Trophoblast cell (in vitro differentiated cells and primary cell): ENCODE data around the gene ADAMTSL3.

ENCODE experiments used
- DNase-seq, 2 donors: peaks; one replicate each; pipeline ENCODE4 v3.0.0-alpha.2; 2016
- H2AFZ ChIP-seq: 2 replicates; pipeline ENCODE4 v1.6.1; 2013; ENCODE audit warnings: low read length, moderate library complexity, mild to moderate bottlenecking; ENCODE audit not compliant: insufficient read depth, poor library complexity
- H2AK5ac ChIP-seq: 2 replicates; pipeline ENCODE4 v1.6.1; 2013; ENCODE audit warnings: mild to moderate bottlenecking, low read length
- H2BK120ac ChIP-seq: 2 replicates; pipeline ENCODE4 v1.6.1; 2013; ENCODE audit warnings: low read length, mild to moderate bottlenecking, moderate library complexity; ENCODE audit not compliant: insufficient read depth, poor library complexity
- H2BK12ac ChIP-seq: 2 replicates; pipeline ENCODE4 v1.6.1; 2013; ENCODE audit warnings: mild to moderate bottlenecking, low read length, moderate library complexity
- H2BK5ac ChIP-seq: 2 replicates; pipeline ENCODE4 v1.6.1; 2013; ENCODE audit warnings: low read length, low read depth, moderate library complexity, mild to moderate bottlenecking; ENCODE audit not compliant: poor library complexity
- H3K14ac ChIP-seq: 2 replicates; pipeline ENCODE4 v1.6.1; 2013; ENCODE audit warnings: mild to moderate bottlenecking, low read length
- H3K18ac ChIP-seq: 2 replicates; pipeline ENCODE4 v1.6.1; 2013; ENCODE audit warnings: mild to moderate bottlenecking, low read length
- H3K23ac ChIP-seq: 2 replicates; pipeline ENCODE4 v1.6.1; 2013; ENCODE audit warnings: low read length
- H3K27ac ChIP-seq: 2 replicates; pipeline ENCODE4 v1.5.1; 2013; ENCODE audit warnings: low read depth, mild to moderate bottlenecking, inconsistent platforms, low read length, moderate library complexity
- H3K27me3 ChIP-seq: 2 replicates; pipeline ENCODE4 v1.6.1; 2013; ENCODE audit warnings: inconsistent platforms, mild to moderate bottlenecking, low read length, moderate library complexity; ENCODE audit not compliant: insufficient read depth
- H3K36me3 ChIP-seq, 2 experiments: 1 replicate in 1 of 2; 2 replicates in 1 of 2; pipeline ENCODE4 v1.6.1; 2013; ENCODE audit warnings: low read length in 2 of 2, mild to moderate bottlenecking in 2 of 2, moderate library complexity in 1 of 2; ENCODE audit not compliant: insufficient read depth in 2 of 2, control insufficient read depth in 1 of 2
- H3K4ac ChIP-seq: 2 replicates; pipeline ENCODE4 v1.6.1; 2013; ENCODE audit warnings: low read depth, mild to moderate bottlenecking, low read length, moderate library complexity
- H3K4me1 ChIP-seq, 2 experiments: 1 replicate in 1 of 2; 2 replicates in 1 of 2; pipeline ENCODE4 v1.6.1; 2013; ENCODE audit warnings: low read length in 2 of 2, mild to moderate bottlenecking in 2 of 2, moderate library complexity in 1 of 2; ENCODE audit not compliant: insufficient read depth in 2 of 2, control insufficient read depth in 1 of 2
- H3K4me2 ChIP-seq: 2 replicates; pipeline ENCODE4 v1.6.1; 2013; ENCODE audit warnings: inconsistent platforms, mild to moderate bottlenecking, low read length, moderate library complexity
- H3K4me3 ChIP-seq: 2 replicates; pipeline ENCODE4 v1.5.1; 2013; ENCODE audit warnings: mild to moderate bottlenecking, low read depth, low read length, inconsistent platforms
- H3K79me1 ChIP-seq: one replicate; pipeline ENCODE4 v1.6.1; 2013; ENCODE audit warnings: low read length
- H3K79me2 ChIP-seq: 2 replicates; pipeline ENCODE4 v1.6.1; 2013; ENCODE audit warnings: low read length, mild to moderate bottlenecking; ENCODE audit not compliant: control insufficient read depth, insufficient read depth, poor library complexity
- H3K9ac ChIP-seq: 2 replicates; pipeline ENCODE4 v1.6.1; 2013; ENCODE audit warnings: mild to moderate bottlenecking, low read length
- H3K9me3 ChIP-seq: 2 replicates; pipeline ENCODE4 v1.6.1; 2013; ENCODE audit warnings: low read depth, mild to moderate bottlenecking, control low read depth, inconsistent platforms, low read length; ENCODE audit not compliant: insufficient read depth
- H4K12ac ChIP-seq: 2 replicates; pipeline ENCODE4 v1.6.1; 2013; ENCODE audit warnings: low read depth, mild to moderate bottlenecking, low read length, moderate library complexity
- H4K8ac ChIP-seq: 2 replicates; pipeline ENCODE4 v1.6.1; 2013; ENCODE audit warnings: low read depth, mild to moderate bottlenecking, low read length, moderate library complexity
- H4K91ac ChIP-seq: one replicate; pipeline ENCODE4 v1.6.1; 2013; ENCODE audit warnings: low read depth, mild to moderate bottlenecking, low read length, moderate library complexity
- WGBS: extraction: QIAGEN DNeasy Blood & Tissue Kit; methylation state at CpG from one replicate; pipeline ENCODE4 v1.1.7; 2013; ENCODE audit warnings: missing lambda C conversion rate; ENCODE audit not compliant: insufficient read length, insufficient coverage; ENCODE audit errors: extremely low coverage; 5-methylcytosine and 5-hydroxymethylcytosine counted together

ADAMTSL3 gene

GRCh38 chr15:83890587-83890986, 236.7 kb downstream of the ADAMTSL3 start:
- H3K9me3 ChIP-seq: no peaks in the 10 kb centered on the region
- no CpG with 5 or more reads among the region's 1 CpG for WGBS

GRCh38 chr15:83892498-83892897, 238.6 kb downstream of the ADAMTSL3 start:
- Histone ChIP-seq H2AK5ac (no peak overlapping the region), H3K79me2 (no peaks in the 10 kb centered on the region), H2BK5ac (no peak overlapping the region), H4K12ac (no peak overlapping the region), H3K36me3 (no peaks in the 10 kb centered on the region), H3K4me3 (no peak overlapping the region), H2BK120ac (no peak overlapping the region), H3K79me1 (no peaks in the 10 kb centered on the region), H3K23ac (no peak overlapping the region), H3K4me2 (no peak overlapping the region), H3K27me3 (no peaks in the 10 kb centered on the region), H3K14ac (no peak overlapping the region), H3K27ac (no peak overlapping the region), H3K9me3 (no peaks in the 10 kb centered on the region), H3K18ac (no peak overlapping the region), H3K4ac (no peak overlapping the region), H2AFZ (no peak overlapping the region), H4K8ac (no peak overlapping the region), H2BK12ac (no peak overlapping the region), H3K4me1 (no peaks in the 10 kb centered on the region), H4K91ac (no peak overlapping the region), H3K9ac (no peak overlapping the region)
- no CpG with 5 or more reads among the region's 4 CpGs for WGBS
- DNase-seq: no peak

More at GRCh38 chr15:83890587-83890986, 236.7 kb downstream of the ADAMTSL3 start:
- Histone ChIP-seq H3K79me1 (no peaks in the 10 kb centered on the region), H3K4me3 (no peak overlapping the region), H3K27ac (no peak overlapping the region), H3K4me2 (no peak overlapping the region), H3K14ac (no peak overlapping the region), H3K27me3 (no peaks in the 10 kb centered on the region), H2BK5ac (no peak overlapping the region), H2AK5ac (no peak overlapping the region), H2BK12ac (no peak overlapping the region), H4K91ac (no peak overlapping the region), H3K4me1 (no peaks in the 10 kb centered on the region), H4K8ac (no peak overlapping the region), H2AFZ (no peak overlapping the region), H3K18ac (no peak overlapping the region), H3K23ac (no peak overlapping the region), H4K12ac (no peak overlapping the region), H2BK120ac (no peak overlapping the region), H3K79me2 (no peaks in the 10 kb centered on the region), H3K36me3 (no peaks in the 10 kb centered on the region), H3K9ac (no peak overlapping the region), H3K4ac (no peak overlapping the region)
- no peak for DNase-seq

- no peak overlapping the region for H2AFZ ChIP-seq
- no peak overlapping the region for H2BK120ac ChIP-seq
- H3K79me1 ChIP-seq: no peaks in the 10 kb centered on the region
- no peak overlapping the region for H3K4ac ChIP-seq
- no peak overlapping the region for H4K12ac ChIP-seq
- H3K79me2 ChIP-seq: no peaks in the 10 kb centered on the region
- no peak overlapping the region for H3K18ac ChIP-seq
- H3K36me3 ChIP-seq: no peaks in the 10 kb centered on the region
- H3K27ac ChIP-seq: no peak overlapping the region
- no peak overlapping the region for H3K4me3 ChIP-seq
- H2AK5ac ChIP-seq: no peak overlapping the region
- no peak overlapping the region for H4K8ac ChIP-seq
- H3K9ac ChIP-seq: no peak overlapping the region
- H2BK5ac ChIP-seq: no peak overlapping the region
- WGBS: no CpG with 5 or more reads among the region's 3 CpGs
- H3K23ac ChIP-seq: no peak overlapping the region
- no peak overlapping the region for H4K91ac ChIP-seq
- no peaks in the 10 kb centered on the region for H3K4me1 ChIP-seq
- no peak overlapping the region for H3K4me2 ChIP-seq
- H3K14ac ChIP-seq: no peak overlapping the region
- H3K27me3 ChIP-seq: no peaks in the 10 kb centered on the region
- no peak overlapping the region for H2BK12ac ChIP-seq
- no peaks in the 10 kb centered on the region for H3K9me3 ChIP-seq
- DNase-seq: no peak
These were observed 239.4 kb downstream of the ADAMTSL3 start for GRCh38 chr15:83893308-83893707.

GRCh38 chr15:83897037-83897436, 243.1 kb downstream of the ADAMTSL3 start:
- Histone ChIP-seq H2BK5ac (no peak overlapping the region), H3K27ac (no peak overlapping the region), H3K27me3 (no peaks in the 10 kb centered on the region), H3K79me2 (no peaks in the 10 kb centered on the region), H2BK120ac (no peak overlapping the region), H3K4me1 (no peaks in the 10 kb centered on the region), H3K9me3 (no peaks in the 10 kb centered on the region), H3K79me1 (no peaks in the 10 kb centered on the region), H3K23ac (no peak overlapping the region), H3K9ac (no peak overlapping the region), H4K8ac (no peak overlapping the region), H4K91ac (no peak overlapping the region), H3K18ac (no peak overlapping the region), H3K14ac (no peak overlapping the region), H2BK12ac (no peak overlapping the region), H3K4me2 (no peak overlapping the region), H3K36me3 (no peaks in the 10 kb centered on the region), H2AFZ (no peak overlapping the region), H3K4ac (no peak overlapping the region), H4K12ac (no peak overlapping the region), H2AK5ac (no peak overlapping the region), H3K4me3 (no peak overlapping the region)
- WGBS: no CpG with 5 or more reads among the region's 2 CpGs
- DNase-seq: no peak
